Jurkat, Clone E6-1 (cell line): ENCODE measurements around the gene ITFG2. TPM values are rescaled to one million over a fixed set of nuclear protein-coding genes. Genes with fewer than 3 reads are reported as not detected.
"Not testable (repeated sequence)": the region's sequence is repeated elsewhere in the genome, so short reads cannot be mapped to it uniquely, and the experiment has no call there.

ENCODE experiments used
- DNase-seq: peaks from one replicate; pipeline ENCODE4 v3.0.0-alpha.2; 2011; ENCODE audit warnings: low read depth, low spot score
- H3K4me3 ChIP-seq: 2 replicates; pipeline ENCODE4 v1.5.1; 2011; ENCODE audit warnings: mild to moderate bottlenecking, low read length, control low read depth, moderate library complexity
- polyA plus RNA-seq: library from polyadenylated mRNA; unstranded; fragments of >200 nt; gene quantifications from one replicate; pipeline ENCODE4 v1.2.1, GENCODE V29; 2012; ENCODE audit warnings: missing spikeins; ENCODE audit not compliant: insufficient read length, insufficient read depth

ITFG2 gene
- 31.9 TPM for polyA plus RNA-seq

DNA sequence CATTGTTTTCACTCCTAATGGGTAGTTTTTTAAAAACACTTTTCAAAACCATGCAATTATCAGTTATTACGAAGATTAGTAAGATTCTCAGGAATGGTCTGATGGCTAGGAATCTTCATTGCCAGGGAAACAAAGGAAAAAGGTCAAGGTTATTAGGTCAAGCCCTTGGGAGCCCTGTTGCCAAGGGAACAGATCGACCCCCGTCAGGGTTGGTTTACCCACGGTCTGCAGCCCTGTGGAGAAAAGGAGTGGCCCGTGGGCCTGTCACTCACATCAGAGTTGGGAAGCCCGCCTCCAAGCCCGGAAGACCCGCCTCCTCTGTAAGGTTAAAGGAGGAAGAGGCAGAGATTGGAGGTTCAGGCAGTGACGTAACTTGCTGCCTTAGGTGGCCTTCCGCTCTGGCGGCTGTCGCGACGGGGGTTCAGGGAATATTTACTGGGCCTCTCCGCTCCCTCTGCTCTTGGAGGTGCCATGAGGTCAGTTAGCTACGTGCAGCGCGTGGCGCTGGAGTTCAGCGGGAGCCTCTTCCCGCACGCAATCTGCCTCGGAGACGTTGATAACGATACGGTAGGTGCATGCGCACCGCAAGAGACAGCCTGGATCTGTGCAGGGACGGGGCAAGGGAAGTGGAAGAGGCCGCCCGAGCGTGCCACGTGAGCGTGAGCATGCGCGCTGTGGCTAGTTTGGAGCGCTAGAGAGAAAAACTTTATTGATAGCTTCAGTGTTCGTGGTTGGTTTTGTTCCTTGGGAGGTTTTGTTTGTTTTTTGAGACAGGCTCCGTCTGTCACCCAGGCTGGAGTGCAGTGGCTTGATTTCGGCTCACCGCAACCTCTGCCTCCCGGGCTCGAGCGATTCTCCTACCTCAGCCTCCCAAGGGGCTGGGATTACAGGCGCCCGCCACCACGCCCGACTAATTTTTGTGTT, at the start of gene ITFG2:
ITFG2 (plus strand) TSS at position 379 of the 924 bp plus-strand sequence; CDS start at position 472, 93 bp downstream.
- peak within 1 kb of the TSS; percentile 91 for H3K4me3 ChIP-seq
- peak; percentile 98 for DNase-seq

DNA sequence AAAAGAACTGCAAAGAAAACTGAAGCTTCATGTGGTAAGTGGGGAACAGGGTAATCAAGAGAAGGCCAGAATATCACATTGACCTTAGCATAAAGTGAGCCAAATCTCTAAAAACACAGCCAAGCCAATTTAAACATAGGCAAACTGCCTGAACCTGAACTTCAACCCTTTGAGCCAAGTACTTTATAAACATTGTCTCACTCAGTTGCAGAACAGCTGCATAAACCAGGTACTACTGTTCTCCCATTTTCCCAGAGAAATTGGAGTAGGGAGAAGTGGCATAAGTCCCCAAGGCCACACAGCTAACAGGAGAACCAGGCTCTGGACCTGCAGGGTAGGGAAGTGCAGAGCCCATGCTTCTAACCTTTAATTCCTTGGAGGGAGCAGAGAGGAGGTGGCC, 48.1 kb upstream of the ITFG2 start:
- H3K4me3 ChIP-seq, result no peak overlapping the region
- DNase-seq, result no peak

DNA sequence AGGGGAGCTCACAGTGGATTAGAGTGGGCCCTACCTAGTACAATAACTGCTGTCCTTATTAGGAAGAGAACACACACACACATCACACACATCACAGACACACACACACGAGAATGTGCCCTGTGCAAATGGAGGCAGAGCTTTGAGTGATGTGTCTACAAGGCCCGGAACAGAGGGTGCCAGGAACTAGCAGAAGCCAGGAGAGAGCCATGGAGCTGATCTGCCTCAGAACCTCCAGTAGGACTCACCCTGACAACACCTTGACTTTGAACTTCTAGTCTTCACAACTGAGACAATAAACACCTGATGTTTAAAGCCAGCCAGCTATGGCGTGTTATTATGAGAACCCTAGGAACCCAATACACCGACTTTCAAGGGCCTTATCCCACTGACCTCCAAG, 47.4 kb upstream of the ITFG2 start:
- no peak overlapping the region for H3K4me3 ChIP-seq
- DNase-seq, result no peak

DNA sequence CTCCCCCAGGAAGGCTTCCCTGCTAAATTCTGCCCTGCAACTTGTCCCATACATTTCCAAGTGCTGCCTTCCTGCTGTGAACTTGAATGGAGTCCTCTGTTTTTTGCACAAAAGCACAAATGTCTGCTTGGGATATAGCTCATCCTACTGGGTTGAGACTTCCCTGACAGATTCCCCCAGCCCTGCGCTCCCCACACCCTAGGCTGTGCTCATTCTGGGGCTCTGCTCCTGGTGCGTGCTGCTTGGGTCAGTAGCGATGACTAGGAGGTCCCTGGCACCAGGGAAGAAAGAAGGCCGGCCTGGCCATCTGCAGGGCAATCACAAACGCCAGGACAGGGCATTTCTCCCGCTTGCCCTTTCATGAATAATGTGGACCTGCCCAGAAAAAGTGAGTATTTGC, 46.9 kb upstream of the ITFG2 start:
- no peak overlapping the region for H3K4me3 ChIP-seq
- no peak for DNase-seq

DNA sequence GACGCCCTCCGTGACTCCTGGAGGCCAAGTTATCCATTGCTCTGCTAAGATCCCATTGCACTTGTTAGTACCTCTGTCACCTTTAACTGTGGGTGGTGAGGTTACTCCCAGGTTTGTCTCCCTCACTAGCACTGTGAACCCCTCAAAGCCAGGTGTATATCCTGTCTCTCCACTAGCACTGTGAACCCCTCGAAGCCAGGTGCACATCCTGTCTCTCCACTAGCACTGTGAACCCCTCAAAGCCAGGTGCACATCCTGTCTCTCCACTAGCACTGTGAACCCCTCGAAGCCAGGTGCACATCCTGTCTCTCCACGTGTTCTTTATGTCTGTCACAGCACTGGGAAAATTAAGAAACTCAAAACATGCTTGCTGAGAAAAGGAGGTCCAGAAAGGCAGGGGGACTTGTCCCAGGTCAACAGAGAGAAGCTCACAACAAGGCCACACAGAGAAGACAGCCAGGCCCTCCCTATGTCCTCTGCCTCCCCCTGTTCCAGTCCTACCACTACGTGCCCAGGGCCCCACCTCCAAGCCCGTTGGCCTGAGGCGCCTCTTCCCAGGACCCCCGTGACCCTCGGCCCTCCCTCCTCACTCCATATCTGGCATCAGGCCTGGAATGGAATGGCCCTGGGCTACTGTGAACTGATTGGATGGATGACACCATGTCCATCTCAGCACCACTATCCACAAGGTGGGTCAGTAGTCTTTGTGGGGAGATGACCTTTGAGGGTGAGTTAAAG, 44.1 kb upstream of the ITFG2 start:
- DNase-seq, result peak; percentile 44
- H3K4me3 ChIP-seq, result no peak overlapping the region

DNA sequence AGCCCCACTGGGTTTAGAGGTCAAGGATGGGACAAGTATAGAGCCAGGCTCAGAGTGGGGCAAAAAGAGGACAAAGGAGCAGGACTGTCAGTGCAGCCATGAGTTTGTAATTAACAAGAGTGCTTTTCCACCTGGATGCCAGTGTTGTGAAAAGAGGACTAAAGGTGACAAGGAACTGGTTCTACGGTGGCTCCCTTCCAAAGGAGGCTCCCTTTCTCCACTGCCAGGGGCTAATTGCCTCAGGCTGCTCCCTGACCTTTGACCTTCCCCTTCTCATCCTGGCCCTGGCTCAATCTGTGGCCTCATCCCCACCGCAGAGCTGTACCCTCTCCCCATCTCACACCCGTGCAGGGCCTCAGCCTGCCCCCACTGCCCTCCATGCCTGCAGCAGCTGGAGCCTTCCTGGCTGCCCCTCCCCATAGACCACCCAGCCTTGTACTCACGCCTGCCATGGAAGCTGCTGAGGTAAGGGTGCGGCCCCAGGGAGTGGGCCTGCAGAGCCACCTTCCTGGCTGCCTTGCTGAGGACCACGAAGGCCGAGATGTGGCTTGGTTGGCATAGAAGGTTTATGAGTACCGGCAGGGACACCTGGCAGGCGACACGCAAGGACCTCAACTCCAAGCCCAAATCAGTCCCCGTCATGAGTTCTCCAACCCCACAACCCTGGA, 42.5 kb upstream of the ITFG2 start:
- H3K4me3 ChIP-seq, result no peak overlapping the region
- no peak for DNase-seq

DNA sequence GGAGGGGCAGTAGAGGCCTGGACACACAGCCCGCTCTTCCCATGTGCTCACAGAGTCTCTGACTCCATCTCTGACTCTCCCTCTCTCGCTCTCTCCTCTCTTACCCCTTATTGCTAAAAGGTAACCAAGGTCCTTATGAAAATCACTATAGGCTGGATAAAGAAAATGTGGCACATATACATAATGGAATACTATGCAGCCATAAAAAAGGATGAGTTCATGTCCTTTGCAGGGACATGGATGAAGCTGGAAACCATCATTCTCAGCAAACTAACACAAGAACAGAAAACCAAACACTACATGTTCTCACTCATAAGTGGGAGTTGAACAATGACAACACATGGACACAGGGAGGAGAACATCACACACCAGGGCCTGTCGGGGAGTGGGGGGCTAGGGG, 41.9 kb upstream of the ITFG2 start:
- DNase-seq, H3K4me3 ChIP-seq: not testable (repeated sequence)

DNA sequence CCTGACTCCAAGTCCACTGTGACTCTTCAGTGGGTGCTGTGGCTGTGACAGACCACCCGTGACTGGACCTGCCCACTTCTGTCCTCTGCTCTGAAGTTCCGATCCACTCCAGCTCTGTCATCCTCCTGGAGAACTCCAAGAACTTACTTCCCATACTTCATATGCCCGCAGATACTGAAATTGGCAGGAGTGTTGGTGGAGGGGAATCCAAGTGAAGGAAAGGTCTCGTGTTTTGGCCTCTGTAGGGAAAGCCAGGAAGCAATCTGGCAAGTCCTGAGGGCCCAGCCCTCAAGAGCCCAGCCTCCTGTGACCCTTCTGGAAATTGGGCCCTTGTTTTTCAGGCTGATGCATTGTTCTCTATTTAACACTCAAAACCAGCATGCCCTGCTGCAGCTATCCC, 40.1 kb upstream of the ITFG2 start:
- no peak overlapping the region for H3K4me3 ChIP-seq
- DNase-seq, result no peak

DNA sequence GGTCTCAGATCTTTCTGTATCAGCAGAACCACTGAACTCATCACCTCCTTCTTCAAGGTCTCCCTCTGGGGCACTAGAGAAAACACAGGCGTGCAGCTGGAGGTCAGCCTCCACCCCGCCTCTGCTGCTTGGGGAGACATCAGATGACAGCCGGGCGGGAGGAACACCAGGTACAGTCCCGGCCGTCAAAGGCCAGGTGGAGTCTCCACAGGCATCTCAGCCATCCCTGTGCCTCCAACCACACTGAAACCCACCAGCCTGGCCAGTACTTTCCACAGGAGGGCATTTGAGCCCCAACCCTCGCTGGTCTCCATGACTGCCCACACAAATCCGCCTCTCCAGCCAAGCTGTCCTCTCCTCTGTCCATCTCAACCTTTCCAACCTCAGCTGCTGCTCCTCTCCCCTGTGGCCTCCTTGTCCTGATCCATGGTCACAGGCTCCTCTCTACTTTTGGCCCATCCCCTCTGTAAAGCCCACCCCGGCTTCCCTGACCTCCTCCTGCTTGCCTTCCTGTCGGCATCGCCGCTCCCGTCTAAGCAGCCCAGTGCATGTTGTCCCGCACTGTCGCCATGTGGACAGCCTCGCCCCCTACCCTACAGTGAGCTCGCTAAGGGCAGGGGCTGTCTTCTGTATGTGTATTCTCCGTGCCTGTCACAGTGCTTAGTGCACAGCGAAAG, 39.1 kb upstream of the ITFG2 start:
- H3K4me3 ChIP-seq, result no peak overlapping the region

DNA sequence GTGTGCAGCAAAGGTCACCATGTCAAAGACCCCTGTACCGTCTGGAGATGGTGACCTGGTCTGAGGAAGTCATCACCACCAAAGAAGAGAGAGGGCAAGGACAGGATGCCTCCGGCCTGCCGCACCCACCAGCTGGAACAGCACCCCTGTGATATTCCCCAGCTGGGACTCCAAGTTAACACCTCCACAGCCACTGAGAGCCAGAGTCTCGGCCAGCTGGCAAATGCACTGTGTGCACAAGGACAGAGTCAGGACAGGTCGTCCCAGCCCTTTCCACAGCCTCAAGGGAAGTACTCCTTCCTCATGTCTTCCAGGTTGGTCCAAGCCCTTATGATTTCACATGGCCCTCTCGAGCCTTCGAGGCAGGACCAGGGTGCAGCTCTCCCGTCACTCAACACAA, 37.0 kb upstream of the ITFG2 start:
- no peak for DNase-seq
- no peak overlapping the region for H3K4me3 ChIP-seq

More for the DNA sequence above, 39.1 kb upstream of the ITFG2 start:
- DNase-seq, result no peak

DNA sequence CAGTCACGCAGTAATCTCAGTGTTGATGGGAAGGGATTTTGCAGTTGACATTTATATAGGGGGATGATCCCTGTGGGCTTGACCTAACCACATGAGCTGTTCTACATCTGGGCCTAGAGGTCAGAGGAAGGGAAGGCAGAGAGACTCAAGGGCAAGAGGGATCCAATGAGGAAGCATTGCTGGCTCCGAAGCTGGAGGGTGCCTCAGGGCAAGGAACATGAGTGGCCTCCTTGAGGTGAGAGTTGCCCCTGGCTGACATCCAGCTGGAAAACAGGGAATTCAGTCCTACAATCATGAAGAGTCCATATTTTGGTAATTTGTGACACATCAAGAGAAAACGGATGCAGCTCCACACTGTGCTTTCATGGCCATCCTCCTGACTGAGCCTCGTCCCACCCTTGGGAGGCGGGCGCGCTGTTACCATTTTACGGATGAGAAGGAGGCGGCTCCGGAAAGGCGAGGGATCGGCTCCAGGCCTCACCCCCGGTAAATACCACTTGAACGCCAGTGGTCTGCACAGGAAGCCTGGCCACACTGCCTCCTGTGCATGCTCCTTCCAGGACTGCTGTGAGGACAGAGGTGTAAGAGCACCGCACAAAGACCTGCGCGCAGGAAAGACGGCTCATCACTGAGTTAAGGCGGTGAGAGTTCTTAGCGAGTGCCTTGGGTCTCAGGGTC, 36.2 kb upstream of the ITFG2 start:
- no peak overlapping the region for H3K4me3 ChIP-seq
- no peak for DNase-seq

DNA sequence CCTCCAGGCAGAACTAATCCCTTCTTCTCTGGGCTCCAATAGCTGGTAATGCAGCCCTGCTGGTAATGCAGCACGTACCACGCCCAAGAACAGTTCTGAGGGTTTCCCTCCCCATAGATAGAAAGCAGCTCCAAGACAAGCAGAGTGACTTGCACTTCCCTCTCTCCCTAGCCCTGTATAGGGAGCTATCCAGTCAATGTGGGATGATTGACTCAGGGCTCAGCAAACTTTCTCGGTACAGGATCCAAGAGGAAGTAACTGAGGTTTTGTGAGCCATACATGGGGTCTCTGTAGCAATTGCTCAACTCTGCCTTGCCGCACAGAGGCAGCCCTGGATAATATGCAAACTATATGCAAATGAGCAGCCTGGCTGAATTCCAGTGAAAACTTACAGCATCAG, 33.2 kb upstream of the ITFG2 start:
- no peak for DNase-seq
- H3K4me3 ChIP-seq, result no peak overlapping the region

DNA sequence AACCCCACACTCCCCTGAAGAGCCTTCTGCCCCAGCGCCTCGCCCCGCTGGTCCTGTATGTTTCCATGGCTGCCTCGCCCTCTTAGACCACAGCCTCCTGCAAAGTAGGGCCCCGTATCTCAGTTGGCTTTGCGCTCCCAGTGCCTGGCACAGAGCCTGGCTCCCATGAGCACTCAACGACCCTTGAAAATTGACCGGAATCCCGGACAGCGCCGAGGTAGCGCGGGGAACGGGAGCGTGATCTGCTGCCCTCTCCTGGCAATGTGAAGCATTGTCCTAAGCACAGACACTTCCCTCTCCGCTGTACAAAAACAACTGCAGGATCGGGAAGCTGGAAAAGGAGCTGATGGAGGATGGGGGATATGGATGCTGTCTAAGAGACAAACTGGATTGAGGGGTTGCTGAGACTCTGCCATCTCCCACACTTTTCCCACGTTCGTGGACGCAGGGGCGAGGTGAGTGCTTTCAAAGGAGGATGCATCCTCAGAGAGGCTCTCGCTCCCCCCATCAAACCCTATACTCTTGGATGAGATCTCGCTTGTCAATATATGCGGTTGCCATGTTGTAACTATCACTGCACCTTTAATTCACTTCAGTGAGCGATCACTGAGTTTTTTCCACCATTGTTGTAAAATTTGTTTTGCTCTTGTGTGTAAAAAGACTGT, 28.4 kb upstream of the ITFG2 start:
- peak overlapping the region; percentile 57 for H3K4me3 ChIP-seq
- peak; percentile 16 for DNase-seq

DNA sequence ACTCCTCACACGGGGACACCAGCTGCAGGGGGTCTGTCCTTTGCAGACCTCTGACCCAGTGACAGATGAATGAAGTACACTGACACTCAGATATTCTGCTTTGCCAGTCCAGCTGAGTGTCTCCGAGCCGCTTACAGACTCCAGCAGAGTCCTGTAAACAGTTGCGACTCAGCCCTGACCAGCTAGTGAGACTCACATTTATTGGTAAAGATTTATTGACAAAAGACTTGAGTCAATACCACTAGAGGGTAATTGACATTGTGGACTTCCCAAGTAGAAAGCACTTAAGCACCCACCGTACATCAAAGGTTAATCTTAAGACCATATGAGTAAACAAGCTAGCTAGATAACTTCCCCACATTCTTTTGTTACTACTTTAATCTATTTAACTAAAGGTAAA, 27.5 kb upstream of the ITFG2 start:
- no peak overlapping the region for H3K4me3 ChIP-seq
- DNase-seq, result no peak

DNA sequence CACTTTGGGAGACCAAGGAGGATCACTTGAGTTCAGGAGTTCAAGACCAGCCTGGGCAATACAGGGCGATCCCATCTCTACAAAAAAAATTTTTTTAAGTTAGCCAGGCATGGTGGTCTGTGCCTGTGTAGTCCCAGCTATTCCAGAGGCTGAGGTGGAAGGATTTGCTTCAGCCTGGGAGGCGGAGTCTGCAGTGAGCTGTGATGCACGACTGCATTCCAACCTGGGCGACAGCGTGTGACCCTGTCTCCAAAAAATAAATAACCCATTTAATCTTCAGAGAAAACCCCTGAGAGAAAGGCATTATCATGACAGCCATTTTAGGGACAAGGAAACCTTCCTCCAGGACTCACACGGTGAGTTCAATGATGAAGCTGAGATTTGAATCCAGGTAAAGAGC, 21.4 kb upstream of the ITFG2 start:
- DNase-seq, result no peak
- H3K4me3 ChIP-seq, result no peak overlapping the region

DNA sequence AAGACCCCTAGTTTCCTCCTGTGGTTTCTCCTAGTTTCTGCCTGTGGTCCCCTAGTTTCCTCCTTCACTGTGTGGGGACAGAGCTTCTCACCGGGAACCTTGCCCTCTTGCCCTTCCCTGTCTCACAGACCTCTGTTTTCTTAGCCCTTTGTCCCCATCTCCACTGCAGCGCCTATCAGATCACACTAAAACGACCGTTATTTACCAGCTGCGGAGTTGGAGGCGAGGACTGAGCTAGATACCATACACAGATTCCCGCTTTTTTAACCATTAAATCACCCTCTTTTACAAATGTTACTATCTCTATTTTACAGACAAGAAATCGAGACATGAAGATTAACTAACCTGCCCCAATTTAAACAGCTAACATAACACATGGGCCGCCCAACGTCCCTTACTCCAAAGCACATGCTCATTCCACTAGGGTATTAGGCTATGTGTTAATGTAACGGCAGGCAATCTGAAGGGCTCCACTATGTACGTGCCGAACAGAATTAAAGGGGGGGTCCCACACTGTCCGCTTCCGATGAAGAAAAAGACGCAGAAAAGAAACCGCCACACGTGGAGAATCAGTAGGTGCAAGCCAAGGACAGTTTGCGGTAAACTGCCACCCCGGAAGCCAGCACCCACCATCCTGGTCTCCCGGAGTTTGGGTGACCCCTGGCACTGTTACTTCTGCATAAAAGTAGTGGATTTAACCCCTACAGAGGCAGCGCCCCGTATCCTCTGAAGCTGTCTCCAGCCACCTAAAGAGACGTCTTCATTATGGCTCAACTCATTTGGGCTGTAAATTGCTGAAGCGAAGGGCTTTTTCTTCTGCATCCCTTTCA, 19.6 kb upstream of the ITFG2 start:
- H3K4me3 ChIP-seq, result no peak overlapping the region
- DNase-seq, result no peak

DNA sequence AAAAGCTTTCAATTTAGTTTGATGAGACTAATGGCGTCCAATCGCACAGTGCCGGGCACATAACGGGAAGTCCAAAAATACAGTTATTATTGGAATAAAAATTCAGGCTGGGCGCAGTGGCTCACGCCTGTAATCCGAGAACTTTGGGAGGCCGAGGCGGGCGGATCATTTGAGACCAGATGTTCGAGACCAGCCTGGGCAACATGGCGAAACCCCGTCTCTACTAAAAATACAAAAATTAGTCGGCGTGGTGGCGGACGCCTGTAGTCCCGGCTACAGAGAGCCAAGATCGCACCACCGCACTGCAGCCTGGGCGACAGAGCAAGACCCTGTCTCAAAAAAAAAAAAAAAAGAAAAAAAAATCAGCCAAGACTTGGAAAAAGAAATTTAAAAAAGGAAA, 18.9 kb upstream of the ITFG2 start:
- no peak overlapping the region for H3K4me3 ChIP-seq
- DNase-seq, result no peak
